GM12878 (cell line): ENCODE results near the gene LYPD8. TPM values are rescaled to one million over a fixed set of nuclear protein-coding genes. Genes with fewer than 3 reads are reported as not detected.

ENCODE experiments used
- ATAC-seq: fragments of 200-7000 bp; cut with Tn5 transposase; 3 replicates; pipeline ENCODE4 v1.9.1; 2020; ENCODE audit warnings: mild to moderate bottlenecking, moderate library complexity
- BruUV-seq: library from RNA; stranded (reverse); fragments of 400-500 nt; replicated peaks from 2 replicates; lab custom pipeline; 2021; lab: Mats Ljungman, UMichigan
- CTCF ChIA-PET: fragments of 300-600 bp; sonication (Branson Sonifier 250); formaldehyde crosslinking; extraction: SDS; loops from one replicate; lab custom pipeline; 2021; ENCODE audit warnings: inconsistent platforms; lab: Yijun Ruan, JAX
- POLR2A ChIA-PET: fragments of 350-600 bp; formaldehyde crosslinking; extraction: SDS; loops from one replicate; lab custom pipeline; 2021; ENCODE audit warnings: inconsistent platforms; lab: Charles Lee
- RAD21 ChIA-PET: fragments of 300-600 bp; sonication (Branson Sonifier 250); formaldehyde crosslinking; loops from one replicate; lab custom pipeline; 2023; ENCODE audit warnings: antibody characterized with exemption; ENCODE audit not compliant: unreplicated experiment; lab: Charles Lee
- SMC1A ChIA-PET: fragments of 300-600 bp; sonication (Branson Sonifier 250); formaldehyde crosslinking; loops from one replicate; lab custom pipeline; 2023; ENCODE audit not compliant: unreplicated experiment, uncharacterized antibody; lab: Charles Lee
- DNase-seq: peaks from one replicate; pipeline ENCODE4 v3.0.0-alpha.2; 2011; ENCODE audit warnings: low read depth, low spot score
- FAIRE-seq: peaks from 3 replicates; lab custom pipeline; 2011; peaks lifted over from hg19 to GRCh38; lab: Jason Lieb, UNC
- H2AFZ ChIP-seq: 2 replicates; pipeline ENCODE4 v1.6.0; 2011; ENCODE audit warnings: low read depth, low read length, control low read depth; ENCODE audit not compliant: control insufficient read depth
- H3K27ac ChIP-seq: 2 replicates; pipeline ENCODE4 v1.5.1; 2011; ENCODE audit warnings: control low read depth; ENCODE audit not compliant: control insufficient read depth, insufficient read depth
- H3K27me3 ChIP-seq, 2 experiments: replicated peaks in 1 of 2; 2 replicates each; pipeline versions ENCODE4 v1.6.0 to v1.6.1; 2011; ENCODE audit warnings: low read length in 1 of 2; ENCODE audit not compliant: control insufficient read depth in 2 of 2, insufficient read depth in 2 of 2
- H3K36me3 ChIP-seq, 2 experiments: 2 replicates each; pipeline ENCODE4 v1.5.1; 2011; ENCODE audit warnings: low read length in 1 of 2; ENCODE audit not compliant: control insufficient read depth in 2 of 2, insufficient read depth in 2 of 2
- H3K4me1 ChIP-seq: 2 replicates; pipeline ENCODE4 v1.6.1; 2011; ENCODE audit warnings: mild to moderate bottlenecking, low read length, moderate library complexity, mixed read lengths; ENCODE audit not compliant: control insufficient read depth, insufficient read depth
- H3K4me2 ChIP-seq: 2 replicates; pipeline ENCODE4 v1.6.0; 2011; ENCODE audit warnings: control low read depth; ENCODE audit not compliant: control insufficient read depth, insufficient read depth
- H3K4me3 ChIP-seq: fragments of 200-600 bp; sonication (generic); 2 replicates; pipeline ENCODE4 v1.5.1; 2016
- H3K79me2 ChIP-seq: 2 replicates; pipeline ENCODE4 v1.6.0; 2011; ENCODE audit warnings: low read length; ENCODE audit not compliant: control insufficient read depth, insufficient read depth
- H3K9ac ChIP-seq: 2 replicates; pipeline ENCODE4 v1.8.0; 2011; ENCODE audit warnings: low read length, control low read depth, mixed read lengths; ENCODE audit not compliant: control insufficient read depth, insufficient read depth
- H3K9me3 ChIP-seq: replicated peaks from 3 replicates; pipeline ENCODE4 v1.5.1; 2011; ENCODE audit warnings: mild to moderate bottlenecking, low read length; ENCODE audit not compliant: control insufficient read depth, insufficient read depth
- H4K20me1 ChIP-seq: 2 replicates; pipeline ENCODE4 v1.6.0; 2011; ENCODE audit not compliant: control insufficient read depth, insufficient read depth
- CREB1 ChIP-seq: IDR thresholded peaks from 2 replicates; pipeline ENCODE4 v1.6.1; 2012; ENCODE audit warnings: low read depth, mild to moderate bottlenecking, inconsistent platforms
- CREM ChIP-seq: IDR thresholded peaks from 2 replicates; pipeline ENCODE4 v1.6.1; 2014; ENCODE audit warnings: antibody characterized with exemption, low read depth
- IRF4 ChIP-seq: IDR thresholded peaks from 2 replicates; pipeline ENCODE4 v1.6.1; 2011; ENCODE audit warnings: low read depth, low read length
- JUNB ChIP-seq: IDR thresholded peaks from 2 replicates; pipeline ENCODE4 v1.6.1; 2016; ENCODE audit warnings: antibody characterized with exemption, mild to moderate bottlenecking
- MYB ChIP-seq: fragments of 150-350 bp; IDR thresholded peaks from 2 replicates; pipeline ENCODE4 v1.6.1; 2014; ENCODE audit warnings: mild to moderate bottlenecking, low read depth, low read length, borderline replicate concordance
- POLR2AphosphoS2 ChIP-seq: IDR thresholded peaks from 2 replicates; pipeline ENCODE4 v1.6.1; 2011; ENCODE audit warnings: low read depth, mild to moderate bottlenecking, low read length, improper control_type of control experiment, moderate library complexity
- RBBP5 ChIP-seq: fragments of 200-600 bp; sonication (generic); conservative IDR thresholded peaks from 2 replicates; pipeline ENCODE4 v1.6.1; 2016
- STAT1 ChIP-seq: fragments of 450-650 bp; conservative IDR thresholded peaks from 2 replicates; pipeline ENCODE4 v1.6.1; 2014; ENCODE audit warnings: antibody characterized with exemption, mild to moderate bottlenecking
- ZSCAN29 ChIP-seq: fragments of 450-650 bp; IDR thresholded peaks from 2 replicates; pipeline ENCODE4 v1.6.1; 2017; ENCODE audit warnings: mild to moderate bottlenecking, moderate library complexity
- WGBS: methylation state at CpG from one replicate; pipeline ENCODE4 v1.1.6; 2016; ENCODE audit warnings: low lambda C conversion rate; ENCODE audit not compliant: insufficient replicate concordance, insufficient coverage; ENCODE audit errors: missing lambda C conversion rate; 5-methylcytosine and 5-hydroxymethylcytosine counted together
- in situ Hi-C: fragments of 300-500 bp; cut with MboI; formaldehyde crosslinking; loops from 9 replicates; pipeline ENCODE4 v1.14.3; 2018; ENCODE audit warnings: mixed read lengths
- intact Hi-C: fragments of 100-400 bp; cut with micrococcal nuclease; formaldehyde crosslinking; loops from one replicate; pipeline ENCODE4 v1.14.2; 2022; ENCODE audit not compliant: unreplicated experiment
- polyA plus RNA-seq, 11 experiments: library from polyadenylated mRNA; depleted of rRNA in 4 of 11; unstranded in 6 of 11; stranded (reverse) in 5 of 11; fragments of >200 nt; fragmentation: Nextera tagmentation in 4 of 11; fragmentation: Illumina TruSeq in 1 of 11; extraction: Ambion mirVana in 4 of 11; extraction: Trizol in 1 of 11; gene quantifications; 1 replicate in 1 of 11; 2 replicates in 10 of 11; pipeline versions ENCODE4 v1.2.1 to v1.2.3, GENCODE V29; 2011 to 2016; ENCODE audit warnings: inconsistent platforms in 2 of 11, missing spikeins in 2 of 11, low read depth in 1 of 11
- total RNA-seq, 4 experiments: library from RNA; depleted of rRNA in 3 of 4; stranded (reverse); fragments of >200 nt in 3 of 4; fragmentation: Illumina TruSeq in 1 of 4; extraction: Trizol in 1 of 4; gene quantifications; 2 replicates each; pipeline versions ENCODE4 v1.2.1 to v1.2.3, GENCODE V29; 2013 to 2021
- TF ChIP-seq, protein P1 (sequence below), 3 experiments: IDR thresholded peaks in 2 of 3; conservative IDR thresholded peaks in 1 of 3; 2 replicates each; pipeline ENCODE4 v1.5.1; 2011; ENCODE audit warnings: low read depth in 3 of 3, low read length in 3 of 3, mild to moderate bottlenecking in 3 of 3, control low read depth in 2 of 3, moderate library complexity in 2 of 3, inconsistent platforms in 1 of 3, mixed read lengths in 1 of 3; ENCODE audit not compliant: control insufficient read depth in 2 of 3, insufficient read depth in 1 of 3; ENCODE audit errors: extremely low read depth in 1 of 3
- TF ChIP-seq, protein P2 (sequence below): IDR thresholded peaks from 2 replicates; pipeline ENCODE4 v1.6.1; 2012; ENCODE audit warnings: improper control_type of control experiment, low read depth, low read length; ENCODE audit not compliant: insufficient replicate concordance
- TF ChIP-seq, protein P3 (sequence below): IDR thresholded peaks from 2 replicates; pipeline ENCODE4 v1.6.1; 2011; ENCODE audit warnings: low read depth, low read length, improper control_type of control experiment, borderline replicate concordance

Gene LYPD8
- total and polyA plus RNA-seq, 10 of the 15 experiments (the other 5 are each of a cell fraction or from before 2014, with no cell fraction given), result 0.13 to 0.40 (median 0.18) TPM; not detected in 7

DNA sequence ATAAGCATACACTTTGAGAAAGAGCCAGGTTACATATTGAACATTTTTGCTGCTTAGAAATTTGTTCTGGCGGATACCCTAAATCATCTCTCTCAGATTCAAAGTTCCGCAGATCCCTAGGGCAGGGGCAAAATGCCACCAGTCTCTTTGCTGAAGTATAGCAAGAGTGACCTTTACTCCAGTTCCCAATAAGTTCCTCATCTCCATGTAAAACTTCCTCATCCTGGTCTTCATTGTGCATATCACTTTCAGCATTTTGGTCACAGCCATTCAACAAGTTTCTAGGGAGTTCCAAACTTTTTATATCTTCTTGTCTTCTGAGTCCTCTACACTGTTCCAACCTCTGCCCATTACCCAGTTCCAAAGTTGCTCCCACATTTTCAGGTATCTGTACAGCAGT, 23.3 kb upstream of the LYPD8 start:
- ChIA-PET POLR2A (no interaction called here), RAD21 (no interaction called here), SMC1A (interaction anchor here (2.7 kb wide), 1 partner anchor 27 kb away, joined by 8 read pairs; no protein-coding TSS in a partner anchor), CTCF (interaction anchor here (2.2 kb wide), 1 partner anchor 27 kb away, joined by 9 read pairs; no protein-coding TSS in a partner anchor)
- DNase-seq (no peak), ATAC-seq (no peak), FAIRE-seq (no peak)
- H3K36me3 ChIP-seq, result no peaks in the 10 kb centered on the region
- H3K79me2 ChIP-seq, result no peaks in the 10 kb centered on the region
- H3K27me3 ChIP-seq, result no peaks in the 10 kb centered on the region
- peaks cover 11% of the 10 kb centered on the region; the same call in 2 of the 3 replicates for H3K9me3 ChIP-seq
- intact Hi-C loops, result no loop called here
- no TSS peak for BruUV-seq
- no peak overlapping the region for H2AFZ ChIP-seq
- H3K27ac ChIP-seq, result no peak overlapping the region
- no peak for TF ChIP-seq CREM
- no peak for TF ChIP-seq MYB
- no peak for TF ChIP-seq IRF4
- TF ChIP-seq JUNB, result no peak
- TF ChIP-seq, protein P1, sequence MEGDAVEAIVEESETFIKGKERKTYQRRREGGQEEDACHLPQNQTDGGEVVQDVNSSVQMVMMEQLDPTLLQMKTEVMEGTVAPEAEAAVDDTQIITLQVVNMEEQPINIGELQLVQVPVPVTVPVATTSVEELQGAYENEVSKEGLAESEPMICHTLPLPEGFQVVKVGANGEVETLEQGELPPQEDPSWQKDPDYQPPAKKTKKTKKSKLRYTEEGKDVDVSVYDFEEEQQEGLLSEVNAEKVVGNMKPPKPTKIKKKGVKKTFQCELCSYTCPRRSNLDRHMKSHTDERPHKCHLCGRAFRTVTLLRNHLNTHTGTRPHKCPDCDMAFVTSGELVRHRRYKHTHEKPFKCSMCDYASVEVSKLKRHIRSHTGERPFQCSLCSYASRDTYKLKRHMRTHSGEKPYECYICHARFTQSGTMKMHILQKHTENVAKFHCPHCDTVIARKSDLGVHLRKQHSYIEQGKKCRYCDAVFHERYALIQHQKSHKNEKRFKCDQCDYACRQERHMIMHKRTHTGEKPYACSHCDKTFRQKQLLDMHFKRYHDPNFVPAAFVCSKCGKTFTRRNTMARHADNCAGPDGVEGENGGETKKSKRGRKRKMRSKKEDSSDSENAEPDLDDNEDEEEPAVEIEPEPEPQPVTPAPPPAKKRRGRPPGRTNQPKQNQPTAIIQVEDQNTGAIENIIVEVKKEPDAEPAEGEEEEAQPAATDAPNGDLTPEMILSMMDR (IDR thresholded peaks at IDR 0.05 in 2 of 3, conservative IDR thresholded peaks at IDR 0.05 in 1 of 3; ENCODE audit: control insufficient read depth in 2 of 3, extremely low read depth in 1 of 3, insufficient read depth in 1 of 3, low read depth in 3 of 3, low read length in 3 of 3), result no peak
- TF ChIP-seq ZSCAN29, result no peak
- TF ChIP-seq STAT1, result no peak
- no peak for TF ChIP-seq POLR2AphosphoS2
- TF ChIP-seq, protein P2, sequence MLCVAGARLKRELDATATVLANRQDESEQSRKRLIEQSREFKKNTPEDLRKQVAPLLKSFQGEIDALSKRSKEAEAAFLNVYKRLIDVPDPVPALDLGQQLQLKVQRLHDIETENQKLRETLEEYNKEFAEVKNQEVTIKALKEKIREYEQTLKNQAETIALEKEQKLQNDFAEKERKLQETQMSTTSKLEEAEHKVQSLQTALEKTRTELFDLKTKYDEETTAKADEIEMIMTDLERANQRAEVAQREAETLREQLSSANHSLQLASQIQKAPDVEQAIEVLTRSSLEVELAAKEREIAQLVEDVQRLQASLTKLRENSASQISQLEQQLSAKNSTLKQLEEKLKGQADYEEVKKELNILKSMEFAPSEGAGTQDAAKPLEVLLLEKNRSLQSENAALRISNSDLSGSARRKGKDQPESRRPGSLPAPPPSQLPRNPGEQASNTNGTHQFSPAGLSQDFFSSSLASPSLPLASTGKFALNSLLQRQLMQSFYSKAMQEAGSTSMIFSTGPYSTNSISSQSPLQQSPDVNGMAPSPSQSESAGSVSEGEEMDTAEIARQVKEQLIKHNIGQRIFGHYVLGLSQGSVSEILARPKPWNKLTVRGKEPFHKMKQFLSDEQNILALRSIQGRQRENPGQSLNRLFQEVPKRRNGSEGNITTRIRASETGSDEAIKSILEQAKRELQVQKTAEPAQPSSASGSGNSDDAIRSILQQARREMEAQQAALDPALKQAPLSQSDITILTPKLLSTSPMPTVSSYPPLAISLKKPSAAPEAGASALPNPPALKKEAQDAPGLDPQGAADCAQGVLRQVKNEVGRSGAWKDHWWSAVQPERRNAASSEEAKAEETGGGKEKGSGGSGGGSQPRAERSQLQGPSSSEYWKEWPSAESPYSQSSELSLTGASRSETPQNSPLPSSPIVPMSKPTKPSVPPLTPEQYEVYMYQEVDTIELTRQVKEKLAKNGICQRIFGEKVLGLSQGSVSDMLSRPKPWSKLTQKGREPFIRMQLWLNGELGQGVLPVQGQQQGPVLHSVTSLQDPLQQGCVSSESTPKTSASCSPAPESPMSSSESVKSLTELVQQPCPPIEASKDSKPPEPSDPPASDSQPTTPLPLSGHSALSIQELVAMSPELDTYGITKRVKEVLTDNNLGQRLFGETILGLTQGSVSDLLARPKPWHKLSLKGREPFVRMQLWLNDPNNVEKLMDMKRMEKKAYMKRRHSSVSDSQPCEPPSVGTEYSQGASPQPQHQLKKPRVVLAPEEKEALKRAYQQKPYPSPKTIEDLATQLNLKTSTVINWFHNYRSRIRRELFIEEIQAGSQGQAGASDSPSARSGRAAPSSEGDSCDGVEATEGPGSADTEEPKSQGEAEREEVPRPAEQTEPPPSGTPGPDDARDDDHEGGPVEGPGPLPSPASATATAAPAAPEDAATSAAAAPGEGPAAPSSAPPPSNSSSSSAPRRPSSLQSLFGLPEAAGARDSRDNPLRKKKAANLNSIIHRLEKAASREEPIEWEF, result no peak
- TF ChIP-seq RBBP5, result no peak
- TF ChIP-seq, protein P3, sequence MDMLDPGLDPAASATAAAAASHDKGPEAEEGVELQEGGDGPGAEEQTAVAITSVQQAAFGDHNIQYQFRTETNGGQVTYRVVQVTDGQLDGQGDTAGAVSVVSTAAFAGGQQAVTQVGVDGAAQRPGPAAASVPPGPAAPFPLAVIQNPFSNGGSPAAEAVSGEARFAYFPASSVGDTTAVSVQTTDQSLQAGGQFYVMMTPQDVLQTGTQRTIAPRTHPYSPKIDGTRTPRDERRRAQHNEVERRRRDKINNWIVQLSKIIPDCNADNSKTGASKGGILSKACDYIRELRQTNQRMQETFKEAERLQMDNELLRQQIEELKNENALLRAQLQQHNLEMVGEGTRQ, result no peak
- TF ChIP-seq CREB1, result no peak
- H4K20me1 ChIP-seq, result no peaks in the 10 kb centered on the region
- WGBS, result 79% methylated on average over 2 of the region's 2 CpGs
- no peak overlapping the region for H3K9ac ChIP-seq
- in situ Hi-C loops, result no loop called here
- no peak overlapping the region for H3K4me3 ChIP-seq
- H3K4me1 ChIP-seq, result no peaks in the 10 kb centered on the region
- no peak overlapping the region for H3K4me2 ChIP-seq
